Stimulated activated CD4-positive, alpha-beta T cell treated with anti-CD3 and anti-CD28 coated beads, Interleukin-15, amount 100 ng/mL, for 24 hours (primary cell): ENCODE data around the gene CLEC10A.
"Not testable (repeated sequence)": the region's sequence is repeated elsewhere in the genome, so short reads cannot be mapped to it uniquely, and the experiment has no call there.

Experiments used
- DNase-seq: peaks from one replicate; pipeline ENCODE4 v3.0.0-alpha.2; 2020

The CLEC10A gene

GRCh38 chr17:7107795-7108559 lies 27.9 kb upstream of the CLEC10A start:
- no peak for DNase-seq

- no peak for DNase-seq
These were observed 27.1 kb upstream of the CLEC10A start for GRCh38 chr17:7107012-7107754.

- no peak for DNase-seq
These were observed 22.4 kb upstream of the CLEC10A start for GRCh38 chr17:7102421-7102820.

- no peak for DNase-seq
These were observed 21.5 kb upstream of the CLEC10A start for GRCh38 chr17:7101531-7101930.

GRCh38 chr17:7100641-7101379 lies 20.8 kb upstream of the CLEC10A start:
- DNase-seq: not testable (repeated sequence)

- no peak for DNase-seq
These were observed 18.9 kb upstream of the CLEC10A start for GRCh38 chr17:7098802-7099459.

GRCh38 chr17:7097940-7098339 lies 17.9 kb upstream of the CLEC10A start:
- DNase-seq: no peak

GRCh38 chr17:7095625-7096024 lies 15.6 kb upstream of the CLEC10A start:
- no peak for DNase-seq

GRCh38 chr17:7094652-7095019 lies 14.6 kb upstream of the CLEC10A start:
- DNase-seq: no peak

GRCh38 chr17:7091311-7092005 lies 11.4 kb upstream of the CLEC10A start:
- DNase-seq: not testable (repeated sequence)

- DNase-seq: not testable (repeated sequence)
These were observed 9.5 kb upstream of the CLEC10A start for GRCh38 chr17:7089570-7089969.

GRCh38 chr17:7088442-7088841 lies 8.4 kb upstream of the CLEC10A start:
- DNase-seq: not testable (repeated sequence)

- no peak for DNase-seq
These were observed 4.0 kb upstream of the CLEC10A start for GRCh38 chr17:7084088-7084487.

GRCh38 chr17:7083592-7083991 lies 3.5 kb upstream of the CLEC10A start:
- no peak for DNase-seq

- no peak for DNase-seq
These were observed 1.5 kb upstream of the CLEC10A start for GRCh38 chr17:7081341-7082062.

GRCh38 chr17:7080456-7081041 lies 498 bp upstream of the CLEC10A start:
- no peak for DNase-seq

- no peak for DNase-seq
These were observed 1.3 kb downstream of the CLEC10A start for GRCh38 chr17:7078711-7079110.

- DNase-seq: no peak
These were observed 2.0 kb downstream of the CLEC10A start for GRCh38 chr17:7077911-7078546.

- no peak for DNase-seq
These were observed 5.1 kb downstream of the CLEC10A start for GRCh38 chr17:7074931-7075330.

GRCh38 chr17:7072406-7072805 lies 7.6 kb downstream of the CLEC10A start:
- no peak for DNase-seq

- DNase-seq: no peak
These were observed 9.3 kb downstream of the CLEC10A start for GRCh38 chr17:7070712-7071111.
